ENCODE results near the gene STK32C.

DNA sequence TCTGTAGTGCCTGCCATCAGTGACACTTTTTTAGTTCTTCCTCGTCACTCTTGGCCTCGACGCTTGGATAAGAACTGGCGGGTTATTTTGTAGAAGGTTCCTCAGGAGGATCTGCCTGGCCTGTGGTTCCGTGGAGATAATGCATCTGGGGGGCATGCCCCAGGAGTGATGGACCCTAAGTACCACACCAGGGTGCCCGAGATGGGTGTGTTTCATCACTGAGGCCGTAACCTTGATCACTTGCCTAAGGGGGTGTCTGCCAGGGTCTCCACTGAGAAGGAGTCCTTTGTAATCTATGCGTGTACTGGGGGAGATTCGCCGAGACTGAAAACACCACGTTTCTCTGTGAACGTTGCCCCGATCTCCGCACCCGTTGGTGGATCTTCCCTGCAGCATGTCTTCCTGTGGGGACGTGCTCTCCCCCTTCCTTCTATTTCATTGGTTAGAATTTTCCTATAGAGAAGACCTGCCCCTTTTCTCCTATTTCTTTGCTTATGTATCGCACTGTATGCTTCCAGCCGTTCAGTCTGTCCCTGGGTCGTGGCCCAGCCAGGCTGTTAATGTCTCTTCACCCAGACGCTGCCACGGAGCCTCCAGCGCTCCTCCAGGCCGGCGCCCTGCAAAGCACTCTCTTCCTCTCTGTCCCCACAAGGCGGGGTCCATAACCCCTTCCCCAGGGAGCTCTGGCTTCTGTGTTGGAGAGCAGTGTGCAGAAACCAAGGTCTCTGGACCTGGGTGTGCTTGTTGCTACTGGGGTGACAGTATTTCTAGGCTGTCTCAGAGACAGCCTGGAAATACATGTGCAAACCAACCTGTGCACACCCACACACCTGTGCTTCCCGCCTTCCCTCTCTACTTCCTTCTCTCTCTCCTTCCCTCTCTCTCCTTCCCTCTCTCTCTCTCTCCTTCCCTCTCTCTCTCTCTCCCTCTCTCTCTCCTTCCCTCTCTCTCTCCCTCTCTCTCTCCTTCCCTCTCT, 135.4 kb downstream of the STK32C start:
- TF ChIP-seq, protein P1, sequence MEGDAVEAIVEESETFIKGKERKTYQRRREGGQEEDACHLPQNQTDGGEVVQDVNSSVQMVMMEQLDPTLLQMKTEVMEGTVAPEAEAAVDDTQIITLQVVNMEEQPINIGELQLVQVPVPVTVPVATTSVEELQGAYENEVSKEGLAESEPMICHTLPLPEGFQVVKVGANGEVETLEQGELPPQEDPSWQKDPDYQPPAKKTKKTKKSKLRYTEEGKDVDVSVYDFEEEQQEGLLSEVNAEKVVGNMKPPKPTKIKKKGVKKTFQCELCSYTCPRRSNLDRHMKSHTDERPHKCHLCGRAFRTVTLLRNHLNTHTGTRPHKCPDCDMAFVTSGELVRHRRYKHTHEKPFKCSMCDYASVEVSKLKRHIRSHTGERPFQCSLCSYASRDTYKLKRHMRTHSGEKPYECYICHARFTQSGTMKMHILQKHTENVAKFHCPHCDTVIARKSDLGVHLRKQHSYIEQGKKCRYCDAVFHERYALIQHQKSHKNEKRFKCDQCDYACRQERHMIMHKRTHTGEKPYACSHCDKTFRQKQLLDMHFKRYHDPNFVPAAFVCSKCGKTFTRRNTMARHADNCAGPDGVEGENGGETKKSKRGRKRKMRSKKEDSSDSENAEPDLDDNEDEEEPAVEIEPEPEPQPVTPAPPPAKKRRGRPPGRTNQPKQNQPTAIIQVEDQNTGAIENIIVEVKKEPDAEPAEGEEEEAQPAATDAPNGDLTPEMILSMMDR (conservative IDR thresholded peaks at IDR 0.05), result no peak
- no peak for TF ChIP-seq EZH2 (IDR thresholded peaks at IDR 0.05; ENCODE audit: low read depth)
